Progenitor cell of endocrine pancreas (in vitro differentiated cells): ENCODE results near the gene SFXN5. TPM values are rescaled to one million over a fixed set of nuclear protein-coding genes. Genes with fewer than 3 reads are reported as not detected.

Experiments
- DNase-seq: peaks from one replicate; pipeline ENCODE4 v3.0.0; 2021; ENCODE audit warnings: low spot score; ENCODE audit not compliant: unreplicated experiment
- H3K27ac Mint-ChIP-seq: 2 replicates; pipeline ENCODE4 v1.8.0; 2021; ENCODE audit warnings: mild to moderate bottlenecking, moderate library complexity, mixed read lengths
- H3K27me3 Mint-ChIP-seq: 2 replicates; pipeline ENCODE4 v1.8.0; 2021; ENCODE audit warnings: mixed read lengths
- H3K36me3 Mint-ChIP-seq: 2 replicates; pipeline ENCODE4 v1.8.0; 2022; ENCODE audit warnings: mixed read lengths; ENCODE audit not compliant: insufficient read depth
- H3K4me1 Mint-ChIP-seq: 2 replicates; pipeline ENCODE4 v1.8.0; 2021; ENCODE audit warnings: low read depth, mixed read lengths
- H3K4me3 Mint-ChIP-seq: 2 replicates; pipeline ENCODE4 v1.8.0; 2021; ENCODE audit warnings: low read depth, mild to moderate bottlenecking, moderate library complexity, mixed read lengths
- H3K9me3 Mint-ChIP-seq: 2 replicates; pipeline ENCODE4 v1.8.0; 2021; ENCODE audit warnings: low read depth, mixed read lengths
- total RNA-seq: library from RNA; stranded (reverse); gene quantifications from 2 replicates; pipeline ENCODE4 v1.2.1, GENCODE V29; 2021
- TF ChIP-seq, protein P1 (sequence below): fragments of 200-600 bp; sonication (generic); IDR thresholded peaks from one replicate; pipeline ENCODE4 v1.5.0; 2021; ENCODE audit warnings: antibody characterized with exemption, mild to moderate bottlenecking; ENCODE audit not compliant: unreplicated experiment

The SFXN5 gene
- total RNA-seq, 1 donor from 2014 or later, result 33.1 TPM

- H3K9me3 Mint-ChIP-seq, result no peaks in the 10 kb centered on the region
- no peaks in the 10 kb centered on the region for H3K27me3 Mint-ChIP-seq
- peaks cover 21% of the 10 kb centered on the region for H3K4me1 Mint-ChIP-seq
- no peak for DNase-seq
- no peak overlapping the region for H3K4me3 Mint-ChIP-seq
- H3K27ac Mint-ChIP-seq, result peak overlapping the region; percentile 75
- TF ChIP-seq, protein P1, sequence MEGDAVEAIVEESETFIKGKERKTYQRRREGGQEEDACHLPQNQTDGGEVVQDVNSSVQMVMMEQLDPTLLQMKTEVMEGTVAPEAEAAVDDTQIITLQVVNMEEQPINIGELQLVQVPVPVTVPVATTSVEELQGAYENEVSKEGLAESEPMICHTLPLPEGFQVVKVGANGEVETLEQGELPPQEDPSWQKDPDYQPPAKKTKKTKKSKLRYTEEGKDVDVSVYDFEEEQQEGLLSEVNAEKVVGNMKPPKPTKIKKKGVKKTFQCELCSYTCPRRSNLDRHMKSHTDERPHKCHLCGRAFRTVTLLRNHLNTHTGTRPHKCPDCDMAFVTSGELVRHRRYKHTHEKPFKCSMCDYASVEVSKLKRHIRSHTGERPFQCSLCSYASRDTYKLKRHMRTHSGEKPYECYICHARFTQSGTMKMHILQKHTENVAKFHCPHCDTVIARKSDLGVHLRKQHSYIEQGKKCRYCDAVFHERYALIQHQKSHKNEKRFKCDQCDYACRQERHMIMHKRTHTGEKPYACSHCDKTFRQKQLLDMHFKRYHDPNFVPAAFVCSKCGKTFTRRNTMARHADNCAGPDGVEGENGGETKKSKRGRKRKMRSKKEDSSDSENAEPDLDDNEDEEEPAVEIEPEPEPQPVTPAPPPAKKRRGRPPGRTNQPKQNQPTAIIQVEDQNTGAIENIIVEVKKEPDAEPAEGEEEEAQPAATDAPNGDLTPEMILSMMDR, result no peak
- peaks cover 2% of the 10 kb centered on the region for H3K36me3 Mint-ChIP-seq
These were observed 20.8 kb upstream of the SFXN5 start for GRCh38 chr2:73092146-73092783.

- Mint-ChIP-seq H3K27ac (peak overlapping the region; percentile 75), H3K36me3 (peaks cover 2% of the 10 kb centered on the region), H3K4me1 (peaks cover 21% of the 10 kb centered on the region)
These were observed 20.2 kb upstream of the SFXN5 start for GRCh38 chr2:73091696-73092095.

DNA sequence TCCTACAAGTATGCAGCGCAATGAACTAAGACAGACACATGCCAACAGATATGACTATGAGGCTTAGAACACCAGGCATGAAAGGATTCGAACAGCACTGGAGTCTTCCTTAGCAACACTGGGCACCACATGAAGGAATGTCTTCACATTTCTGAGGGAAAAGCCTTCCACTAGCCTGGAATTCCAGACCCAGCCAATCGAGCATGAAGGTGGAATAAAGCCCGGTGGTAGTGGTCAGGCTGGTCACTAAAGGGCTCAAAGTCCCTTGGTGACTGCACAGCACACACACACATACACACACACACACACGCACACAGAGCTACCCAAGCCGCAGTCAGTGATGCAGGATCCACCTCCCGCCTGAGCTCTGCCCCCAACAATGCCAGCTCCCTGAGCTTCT lies 19.7 kb upstream of the SFXN5 start:
- Mint-ChIP-seq H3K36me3 (peaks cover 2% of the 10 kb centered on the region), H3K4me1 (peaks cover 21% of the 10 kb centered on the region), H3K4me3 (no peak overlapping the region), H3K27me3 (no peaks in the 10 kb centered on the region), H3K9me3 (no peaks in the 10 kb centered on the region), H3K27ac (peak overlapping the region; percentile 67)
- DNase-seq, result no peak
- TF ChIP-seq, protein P1, result no peak

More at GRCh38 chr2:73091696-73092095, 20.2 kb upstream of the SFXN5 start:
- TF ChIP-seq, protein P1, result no peak
- H3K9me3 Mint-ChIP-seq, result no peaks in the 10 kb centered on the region
- no peak overlapping the region for H3K4me3 Mint-ChIP-seq
- DNase-seq, result no peak
- H3K27me3 Mint-ChIP-seq, result no peaks in the 10 kb centered on the region

GRCh38 chr2:73089270-73090030 lies 17.9 kb upstream of the SFXN5 start:
- H3K27me3 Mint-ChIP-seq, result no peaks in the 10 kb centered on the region
- peak overlapping the region; percentile 84 for H3K27ac Mint-ChIP-seq
- DNase-seq, result no peak
- H3K9me3 Mint-ChIP-seq, result no peaks in the 10 kb centered on the region
- peaks cover 26% of the 10 kb centered on the region for H3K4me1 Mint-ChIP-seq
- peaks cover 2% of the 10 kb centered on the region for H3K36me3 Mint-ChIP-seq
- TF ChIP-seq, protein P1, result no peak
- H3K4me3 Mint-ChIP-seq, result no peak overlapping the region

DNA sequence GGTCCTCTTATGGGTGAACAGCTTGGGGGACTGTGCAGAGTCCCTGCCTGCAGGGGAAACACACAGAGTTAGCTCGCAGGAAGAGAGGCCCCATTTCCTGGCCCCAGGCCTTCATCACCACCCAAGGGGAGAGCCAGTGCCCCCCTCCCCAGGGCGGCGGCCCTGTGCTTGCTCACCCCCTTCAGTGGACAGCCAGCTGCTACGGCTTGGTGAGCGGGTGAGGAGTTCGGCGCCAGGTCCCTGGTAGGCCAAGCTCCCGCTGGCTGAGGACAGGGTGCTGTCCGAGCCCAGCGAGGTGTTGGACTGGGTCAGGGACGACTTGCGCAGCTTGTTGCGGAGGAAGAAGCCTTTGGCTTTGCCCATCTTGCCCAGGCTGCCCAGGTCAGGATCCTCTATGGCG lies 17.2 kb upstream of the SFXN5 start:
- no peaks in the 10 kb centered on the region for H3K9me3 Mint-ChIP-seq
- DNase-seq, result no peak
- H3K27ac Mint-ChIP-seq, result no peak overlapping the region
- H3K4me3 Mint-ChIP-seq, result no peak overlapping the region
- TF ChIP-seq, protein P1, result no peak
- peaks cover 24% of the 10 kb centered on the region for H3K4me1 Mint-ChIP-seq
- H3K27me3 Mint-ChIP-seq, result no peaks in the 10 kb centered on the region
- H3K36me3 Mint-ChIP-seq, result peaks cover 2% of the 10 kb centered on the region
